ENCODE results near the gene ANKRD44. TPM values are rescaled to one million over a fixed set of nuclear protein-coding genes. Genes with fewer than 3 reads are reported as not detected.

The ANKRD44 gene
- total RNA-seq, 2 donors from 2014 or later = 7.0 to 7.9 TPM

DNA sequence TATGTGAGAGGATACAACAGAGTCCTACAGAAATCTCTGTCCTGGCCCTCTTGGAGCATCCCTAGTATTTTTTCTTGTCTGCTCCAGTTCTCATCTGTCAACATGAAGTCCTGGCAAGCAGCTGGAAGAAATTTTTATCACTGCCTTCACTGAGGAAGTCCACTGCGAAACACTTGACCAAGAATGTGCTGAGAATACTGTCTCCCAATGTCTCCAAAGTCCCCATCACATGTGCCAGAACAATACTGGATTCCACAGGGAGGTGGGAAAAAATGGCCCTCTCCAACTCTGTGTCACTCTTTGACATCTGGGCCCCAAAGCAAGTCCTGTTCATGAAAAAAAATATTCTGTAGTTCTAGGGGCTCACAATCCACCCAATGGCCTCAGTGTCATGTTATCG lies 351.3 kb downstream of the ANKRD44 start:
- intact Hi-C loops (cut with DNase I) = no loop called here
- H3K27me3 ChIP-seq = no peaks in the 10 kb centered on the region
- H3K4me1 ChIP-seq = no peaks in the 10 kb centered on the region
- no peaks in the 10 kb centered on the region for H3K9me3 ChIP-seq
- H3K27ac ChIP-seq = no peak overlapping the region
- H3K4me3 ChIP-seq = no peak overlapping the region
- H3K9ac ChIP-seq (ENCODE audit: low read depth in 2 of 2, low read length in 2 of 2) = no peak overlapping the region
- TF ChIP-seq CTCF (IDR thresholded peaks at IDR 0.05) = no peak
- H3K36me3 ChIP-seq = no peaks in the 10 kb centered on the region
- DNase-seq = no peak

DNA sequence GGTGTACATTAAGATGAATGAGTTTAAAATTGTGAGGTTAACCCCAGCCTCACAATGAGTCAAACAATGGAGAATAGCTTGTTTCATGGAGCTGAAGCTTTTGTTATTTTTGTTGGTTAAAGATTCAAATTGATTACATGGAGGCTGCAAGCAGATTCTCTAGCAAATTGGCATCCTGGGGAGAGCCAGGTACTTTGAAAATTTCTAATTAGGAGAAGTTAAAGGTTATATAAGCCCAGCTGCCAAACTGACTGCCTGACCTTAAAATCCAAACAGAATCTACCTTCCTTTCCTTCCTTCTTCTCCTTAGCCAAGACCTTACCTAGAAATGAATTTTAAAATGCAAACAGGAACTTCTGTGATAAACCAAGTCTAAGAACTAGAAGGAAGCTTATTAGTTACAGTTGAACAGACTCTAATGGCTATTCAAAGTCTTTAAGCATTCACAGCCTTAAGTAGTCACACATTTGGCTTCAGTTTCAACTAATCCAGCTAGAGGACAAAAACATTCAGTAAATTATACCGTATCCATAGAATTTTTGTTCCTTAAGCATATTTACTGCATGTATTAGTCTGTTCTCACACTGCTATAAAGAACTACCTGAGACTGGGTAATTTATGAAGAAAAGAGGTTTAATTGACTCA lies 352.6 kb downstream of the ANKRD44 start:
- Histone ChIP-seq H3K36me3 (no peaks in the 10 kb centered on the region), H3K4me1 (no peaks in the 10 kb centered on the region), H3K9ac (ENCODE audit: low read depth in 2 of 2, low read length in 2 of 2) (no peak overlapping the region), H3K27me3 (no peaks in the 10 kb centered on the region), H3K4me3 (no peak overlapping the region), H3K9me3 (no peaks in the 10 kb centered on the region), H3K27ac (no peak overlapping the region)
- no peak for TF ChIP-seq CTCF (IDR thresholded peaks at IDR 0.05)
- intact Hi-C loops (cut with DNase I) = no loop called here
- DNase-seq = no peak

GRCh38 chr2:196957442-196957841 lies 353.1 kb downstream of the ANKRD44 start:
- no peaks in the 10 kb centered on the region for H3K9me3 ChIP-seq
- intact Hi-C loops (cut with DNase I) = no loop called here
- H3K4me3 ChIP-seq = no peak overlapping the region
- H3K9ac ChIP-seq (ENCODE audit: low read depth in 2 of 2, low read length in 2 of 2) = no peak overlapping the region
- H3K27me3 ChIP-seq = no peaks in the 10 kb centered on the region
- H3K36me3 ChIP-seq = no peaks in the 10 kb centered on the region
- no peak for TF ChIP-seq CTCF (IDR thresholded peaks at IDR 0.05)
- no peak for DNase-seq
- no peaks in the 10 kb centered on the region for H3K4me1 ChIP-seq
- H3K27ac ChIP-seq = no peak overlapping the region

- Histone ChIP-seq H3K4me3 (no peak overlapping the region), H3K27ac (no peak overlapping the region), H3K9ac (ENCODE audit: low read depth in 2 of 2, low read length in 2 of 2) (no peak overlapping the region), H3K27me3 (no peaks in the 10 kb centered on the region), H3K9me3 (no peaks in the 10 kb centered on the region), H3K4me1 (no peaks in the 10 kb centered on the region), H3K36me3 (no peaks in the 10 kb centered on the region)
- intact Hi-C loops (cut with DNase I) = no loop called here
- DNase-seq = no peak
- no peak for TF ChIP-seq CTCF (IDR thresholded peaks at IDR 0.05)
These were observed 354.5 kb downstream of the ANKRD44 start for GRCh38 chr2:196956069-196956468.

DNA sequence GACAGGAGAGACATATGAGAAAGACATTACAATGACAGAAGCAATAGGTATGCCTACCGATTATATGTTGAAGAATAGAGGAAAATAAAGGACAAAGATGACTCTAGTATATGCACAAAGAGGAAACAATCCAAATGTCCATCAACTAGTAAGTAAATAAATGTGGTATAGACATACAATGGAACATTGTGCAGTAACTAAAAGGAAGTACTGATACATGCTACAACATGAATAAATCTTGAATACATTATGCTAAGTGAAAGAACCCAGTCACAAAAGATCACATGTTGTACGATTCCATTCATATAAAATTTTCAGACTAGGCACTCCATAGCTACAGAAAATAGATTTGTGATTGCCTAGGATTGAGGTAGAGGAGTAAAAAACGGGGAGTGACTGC lies 355.5 kb downstream of the ANKRD44 start:
- H3K9me3 ChIP-seq = no peaks in the 10 kb centered on the region
- H3K9ac ChIP-seq (ENCODE audit: low read depth in 2 of 2, low read length in 2 of 2) = no peak overlapping the region
- no peaks in the 10 kb centered on the region for H3K27me3 ChIP-seq
- intact Hi-C loops (cut with DNase I) = no loop called here
- H3K36me3 ChIP-seq = no peaks in the 10 kb centered on the region
- H3K4me1 ChIP-seq = no peaks in the 10 kb centered on the region
- H3K27ac ChIP-seq = no peak overlapping the region
- no peak for TF ChIP-seq CTCF (IDR thresholded peaks at IDR 0.05)
- H3K4me3 ChIP-seq = no peak overlapping the region
- DNase-seq = no peak

Data from colonic mucosa (tissue), 4 donors.